SK-N-SH treated with all-trans-retinoic acid at 6 μM for 48 hours (cell line): ENCODE results near the gene MARCOL.

Source experiments
- ATAC-seq: fragments of 200-7000 bp; cut with Tn5 transposase; 3 replicates; pipeline ENCODE4 v1.9.1; 2020; ENCODE audit warnings: mild to moderate bottlenecking, moderate library complexity
- ARNTL ChIP-seq: fragments of 450-650 bp; formaldehyde crosslinking; IDR thresholded peaks from 2 replicates; pipeline ENCODE4 v1.5.0; 2020; ENCODE audit warnings: low read depth, mild to moderate bottlenecking, moderate library complexity, borderline replicate concordance
- BACH2 ChIP-seq: fragments of 250-450 bp; sonication (Bioruptor Pico); IDR thresholded peaks from 2 replicates; pipeline ENCODE4 v1.9.0; 2021; ENCODE audit warnings: mild to moderate bottlenecking, borderline replicate concordance
- CSDC2 ChIP-seq: fragments of 250-450 bp; sonication (Bioruptor Pico); IDR thresholded peaks from 2 replicates; pipeline ENCODE4 v1.5.0; 2020; ENCODE audit warnings: mild to moderate bottlenecking, moderate library complexity
- ESRRG ChIP-seq: fragments of 250-450 bp; sonication (Bioruptor Pico); IDR thresholded peaks from 2 replicates; pipeline ENCODE4 v1.6.1; 2021; ENCODE audit warnings: mild to moderate bottlenecking
- GLIS3 ChIP-seq: fragments of 250-450 bp; sonication (Bioruptor Pico); IDR thresholded peaks from 2 replicates; pipeline ENCODE4 v1.5.0; 2020; ENCODE audit warnings: mild to moderate bottlenecking, moderate library complexity
- ISL1 ChIP-seq: fragments of 250-450 bp; sonication (Bioruptor Pico); IDR thresholded peaks from 2 replicates; pipeline ENCODE4 v2.1.2; 2022; ENCODE audit warnings: mild to moderate bottlenecking, moderate library complexity
- OSR1 ChIP-seq: fragments of 250-450 bp; sonication (Bioruptor Pico); IDR thresholded peaks from 2 replicates; pipeline ENCODE4 v1.8.0; 2022; ENCODE audit warnings: moderate library complexity, mild to moderate bottlenecking, inconsistent platforms
- PPARA ChIP-seq: fragments of 250-450 bp; sonication (Bioruptor Pico); IDR thresholded peaks from 2 replicates; pipeline ENCODE4 v1.5.0; 2020; ENCODE audit warnings: mild to moderate bottlenecking, borderline replicate concordance
- SNAI2 ChIP-seq: fragments of 250-450 bp; sonication (Bioruptor Pico); IDR thresholded peaks from 2 replicates; pipeline ENCODE4 v1.5.0; 2020; ENCODE audit warnings: mild to moderate bottlenecking, moderate library complexity
- TCF4 ChIP-seq: fragments of 250-450 bp; sonication (Bioruptor Pico); IDR thresholded peaks from 2 replicates; pipeline ENCODE4 v1.8.0; 2021; ENCODE audit warnings: mild to moderate bottlenecking, moderate library complexity, borderline replicate concordance
- TOX ChIP-seq: fragments of 250-450 bp; sonication (Bioruptor Pico); IDR thresholded peaks from 2 replicates; pipeline ENCODE4 v1.8.0; 2021; ENCODE audit warnings: mild to moderate bottlenecking, moderate library complexity, borderline replicate concordance
- ZFP30 ChIP-seq: fragments of 450-650 bp; formaldehyde crosslinking; IDR thresholded peaks from 2 replicates; pipeline ENCODE4 v1.5.0; 2022; ENCODE audit warnings: mild to moderate bottlenecking, moderate library complexity
- ZNF565 ChIP-seq: fragments of 450-650 bp; formaldehyde crosslinking; conservative IDR thresholded peaks from 2 replicates; pipeline ENCODE4 v1.5.0; 2020; ENCODE audit warnings: low read depth, mild to moderate bottlenecking, moderate library complexity
- ZNF70 ChIP-seq: fragments of 450-650 bp; formaldehyde crosslinking; IDR thresholded peaks from 2 replicates; pipeline ENCODE4 v1.5.0; 2020; ENCODE audit warnings: mild to moderate bottlenecking, moderate library complexity
- ZNF8 ChIP-seq: fragments of 450-650 bp; formaldehyde crosslinking; IDR thresholded peaks from 2 replicates; pipeline ENCODE4 v1.5.0; 2020; ENCODE audit warnings: mild to moderate bottlenecking, moderate library complexity
- TF ChIP-seq, protein P1 (sequence below): fragments of 250-450 bp; sonication (Bioruptor Pico); IDR thresholded peaks from 2 replicates; pipeline ENCODE4 v1.8.0; 2020; ENCODE audit warnings: mild to moderate bottlenecking, moderate library complexity, borderline replicate concordance
- TF ChIP-seq, protein P2 (sequence below): fragments of 250-450 bp; sonication (Bioruptor Pico); IDR thresholded peaks from 2 replicates; pipeline ENCODE4 v1.8.0; 2021; ENCODE audit warnings: low read depth, mild to moderate bottlenecking, moderate library complexity, borderline replicate concordance
- TF ChIP-seq, protein P3 (sequence below): fragments of 250-450 bp; sonication (Bioruptor Pico); IDR thresholded peaks from 2 replicates; pipeline ENCODE4 v1.5.0; 2020; ENCODE audit warnings: mild to moderate bottlenecking, moderate library complexity
- TF ChIP-seq, protein P4 (sequence below): fragments of 250-450 bp; sonication (Bioruptor Pico); IDR thresholded peaks from 2 replicates; pipeline ENCODE4 v1.5.1; 2021; ENCODE audit warnings: mild to moderate bottlenecking, moderate library complexity

Gene MARCOL, protein sequence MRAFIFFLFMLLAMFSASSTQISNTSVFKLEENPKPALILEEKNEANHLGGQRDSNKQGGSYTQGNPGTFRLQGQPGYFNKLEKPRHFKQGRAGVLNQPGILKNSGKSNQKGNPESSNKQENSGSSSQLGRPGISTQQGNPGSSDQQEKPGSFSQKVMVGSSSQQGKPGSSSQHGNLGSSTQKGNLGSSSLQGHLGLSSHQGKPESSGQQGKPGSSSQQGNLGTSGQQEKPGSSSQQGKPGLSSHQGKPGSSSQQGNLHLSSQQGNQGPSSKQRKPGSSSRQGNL

DNA sequence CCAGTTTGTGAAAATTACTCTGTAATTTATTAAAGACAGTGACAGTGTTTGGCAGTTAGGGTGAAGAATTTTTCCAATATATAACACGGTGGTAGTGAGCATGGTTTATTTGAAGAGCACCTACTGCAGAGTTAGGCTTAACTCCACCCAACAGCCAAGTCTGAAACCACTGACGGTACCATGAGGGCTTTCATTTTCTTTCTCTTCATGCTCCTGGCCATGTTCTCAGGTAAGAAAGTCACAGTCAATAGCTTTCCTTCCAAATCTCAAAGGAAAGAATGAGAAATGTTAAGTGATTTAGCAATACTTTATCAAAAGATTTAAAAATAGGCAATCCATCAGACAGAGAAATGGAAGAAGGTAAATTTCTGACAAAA is at the start of gene MARCOL:
MARCOL (plus strand) TSS at position 108 of the 377 bp plus-strand sequence; CDS start at position 181, 73 bp downstream.
- TF ChIP-seq, protein P1, sequence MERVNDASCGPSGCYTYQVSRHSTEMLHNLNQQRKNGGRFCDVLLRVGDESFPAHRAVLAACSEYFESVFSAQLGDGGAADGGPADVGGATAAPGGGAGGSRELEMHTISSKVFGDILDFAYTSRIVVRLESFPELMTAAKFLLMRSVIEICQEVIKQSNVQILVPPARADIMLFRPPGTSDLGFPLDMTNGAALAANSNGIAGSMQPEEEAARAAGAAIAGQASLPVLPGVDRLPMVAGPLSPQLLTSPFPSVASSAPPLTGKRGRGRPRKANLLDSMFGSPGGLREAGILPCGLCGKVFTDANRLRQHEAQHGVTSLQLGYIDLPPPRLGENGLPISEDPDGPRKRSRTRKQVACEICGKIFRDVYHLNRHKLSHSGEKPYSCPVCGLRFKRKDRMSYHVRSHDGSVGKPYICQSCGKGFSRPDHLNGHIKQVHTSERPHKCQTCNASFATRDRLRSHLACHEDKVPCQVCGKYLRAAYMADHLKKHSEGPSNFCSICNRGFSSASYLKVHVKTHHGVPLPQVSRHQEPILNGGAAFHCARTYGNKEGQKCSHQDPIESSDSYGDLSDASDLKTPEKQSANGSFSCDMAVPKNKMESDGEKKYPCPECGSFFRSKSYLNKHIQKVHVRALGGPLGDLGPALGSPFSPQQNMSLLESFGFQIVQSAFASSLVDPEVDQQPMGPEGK (CRISPR knock-in tag) = no peak
- TF ChIP-seq TCF4 (CRISPR knock-in tag) (no peak), BACH2 (CRISPR knock-in tag) (no peak), PPARA (CRISPR knock-in tag) (no peak), SNAI2 (CRISPR knock-in tag) (no peak), ZFP30 (no peak), CSDC2 (CRISPR knock-in tag) (no peak), ZNF565 (CRISPR knock-in tag) (no peak), ARNTL (CRISPR knock-in tag) (no peak), ESRRG (CRISPR knock-in tag) (no peak), ISL1 (CRISPR knock-in tag) (no peak), OSR1 (no peak), ZNF8 (no peak), GLIS3 (CRISPR knock-in tag) (no peak), ZNF70 (CRISPR knock-in tag) (no peak), TOX (no peak)
- TF ChIP-seq, protein P2, sequence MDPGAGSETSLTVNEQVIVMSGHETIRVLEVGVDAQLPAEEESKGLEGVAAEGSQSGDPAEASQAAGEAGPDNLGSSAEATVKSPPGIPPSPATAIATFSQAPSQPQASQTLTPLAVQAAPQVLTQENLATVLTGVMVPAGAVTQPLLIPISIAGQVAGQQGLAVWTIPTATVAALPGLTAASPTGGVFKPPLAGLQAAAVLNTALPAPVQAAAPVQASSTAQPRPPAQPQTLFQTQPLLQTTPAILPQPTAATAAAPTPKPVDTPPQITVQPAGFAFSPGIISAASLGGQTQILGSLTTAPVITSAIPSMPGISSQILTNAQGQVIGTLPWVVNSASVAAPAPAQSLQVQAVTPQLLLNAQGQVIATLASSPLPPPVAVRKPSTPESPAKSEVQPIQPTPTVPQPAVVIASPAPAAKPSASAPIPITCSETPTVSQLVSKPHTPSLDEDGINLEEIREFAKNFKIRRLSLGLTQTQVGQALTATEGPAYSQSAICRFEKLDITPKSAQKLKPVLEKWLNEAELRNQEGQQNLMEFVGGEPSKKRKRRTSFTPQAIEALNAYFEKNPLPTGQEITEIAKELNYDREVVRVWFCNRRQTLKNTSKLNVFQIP (CRISPR knock-in tag) = no peak
- TF ChIP-seq, protein P3, sequence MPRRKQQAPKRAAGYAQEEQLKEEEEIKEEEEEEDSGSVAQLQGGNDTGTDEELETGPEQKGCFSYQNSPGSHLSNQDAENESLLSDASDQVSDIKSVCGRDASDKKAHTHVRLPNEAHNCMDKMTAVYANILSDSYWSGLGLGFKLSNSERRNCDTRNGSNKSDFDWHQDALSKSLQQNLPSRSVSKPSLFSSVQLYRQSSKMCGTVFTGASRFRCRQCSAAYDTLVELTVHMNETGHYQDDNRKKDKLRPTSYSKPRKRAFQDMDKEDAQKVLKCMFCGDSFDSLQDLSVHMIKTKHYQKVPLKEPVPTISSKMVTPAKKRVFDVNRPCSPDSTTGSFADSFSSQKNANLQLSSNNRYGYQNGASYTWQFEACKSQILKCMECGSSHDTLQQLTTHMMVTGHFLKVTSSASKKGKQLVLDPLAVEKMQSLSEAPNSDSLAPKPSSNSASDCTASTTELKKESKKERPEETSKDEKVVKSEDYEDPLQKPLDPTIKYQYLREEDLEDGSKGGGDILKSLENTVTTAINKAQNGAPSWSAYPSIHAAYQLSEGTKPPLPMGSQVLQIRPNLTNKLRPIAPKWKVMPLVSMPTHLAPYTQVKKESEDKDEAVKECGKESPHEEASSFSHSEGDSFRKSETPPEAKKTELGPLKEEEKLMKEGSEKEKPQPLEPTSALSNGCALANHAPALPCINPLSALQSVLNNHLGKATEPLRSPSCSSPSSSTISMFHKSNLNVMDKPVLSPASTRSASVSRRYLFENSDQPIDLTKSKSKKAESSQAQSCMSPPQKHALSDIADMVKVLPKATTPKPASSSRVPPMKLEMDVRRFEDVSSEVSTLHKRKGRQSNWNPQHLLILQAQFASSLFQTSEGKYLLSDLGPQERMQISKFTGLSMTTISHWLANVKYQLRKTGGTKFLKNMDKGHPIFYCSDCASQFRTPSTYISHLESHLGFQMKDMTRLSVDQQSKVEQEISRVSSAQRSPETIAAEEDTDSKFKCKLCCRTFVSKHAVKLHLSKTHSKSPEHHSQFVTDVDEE (CRISPR knock-in tag) = no peak
- TF ChIP-seq, protein P4, sequence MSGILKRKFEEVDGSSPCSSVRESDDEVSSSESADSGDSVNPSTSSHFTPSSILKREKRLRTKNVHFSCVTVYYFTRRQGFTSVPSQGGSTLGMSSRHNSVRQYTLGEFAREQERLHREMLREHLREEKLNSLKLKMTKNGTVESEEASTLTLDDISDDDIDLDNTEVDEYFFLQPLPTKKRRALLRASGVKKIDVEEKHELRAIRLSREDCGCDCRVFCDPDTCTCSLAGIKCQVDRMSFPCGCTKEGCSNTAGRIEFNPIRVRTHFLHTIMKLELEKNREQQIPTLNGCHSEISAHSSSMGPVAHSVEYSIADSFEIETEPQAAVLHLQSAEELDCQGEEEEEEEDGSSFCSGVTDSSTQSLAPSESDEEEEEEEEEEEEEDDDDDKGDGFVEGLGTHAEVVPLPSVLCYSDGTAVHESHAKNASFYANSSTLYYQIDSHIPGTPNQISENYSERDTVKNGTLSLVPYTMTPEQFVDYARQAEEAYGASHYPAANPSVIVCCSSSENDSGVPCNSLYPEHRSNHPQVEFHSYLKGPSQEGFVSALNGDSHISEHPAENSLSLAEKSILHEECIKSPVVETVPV = no peak
- no peak for ATAC-seq

DNA sequence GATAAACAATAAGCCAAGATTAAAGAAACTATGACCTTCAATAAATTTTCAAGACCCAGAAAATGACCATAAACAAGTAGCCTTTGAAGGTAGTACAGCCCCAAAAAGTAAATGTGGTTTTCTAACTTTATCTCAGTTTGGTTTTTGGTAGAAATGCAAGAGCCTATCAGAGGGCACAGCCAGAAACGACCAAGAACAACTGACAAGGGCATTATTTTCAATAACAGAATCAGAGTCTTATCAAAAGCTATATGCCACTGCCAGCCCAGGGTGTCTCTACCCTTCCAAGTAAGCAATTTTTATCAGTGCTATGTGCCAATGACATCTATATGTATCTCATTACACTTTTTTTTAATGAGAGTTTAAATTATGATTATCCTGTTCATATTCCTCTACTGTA is 47.3 kb upstream of the MARCOL start:
- no peak for ATAC-seq
- TF ChIP-seq, protein P1 (CRISPR knock-in tag) = no peak
- TF ChIP-seq ESRRG (CRISPR knock-in tag) (no peak), ZNF565 (CRISPR knock-in tag) (no peak), ZNF70 (CRISPR knock-in tag) (no peak), OSR1 (no peak), GLIS3 (CRISPR knock-in tag) (no peak), BACH2 (CRISPR knock-in tag) (no peak)
- TF ChIP-seq, protein P2 (CRISPR knock-in tag) = no peak
